ENCODE measurements around the gene TPP2.

The TPP2 gene

GRCh38 chr13:102599426-102600012, 2.7 kb downstream of the TPP2 start:
- in situ Hi-C loops (cut with MboI; ENCODE audit: low pct_unique_long_range_greater_than_20kb, low sequenced_read_pairs, unreplicated experiment) = loop anchor here (10.0 kb wide), 1 partner anchor 245 kb away; the partner anchor contains the start of gene ERCC5
- no peak for TF ChIP-seq CTCF (IDR thresholded peaks at IDR 0.05; ENCODE audit: extremely low read depth, insufficient read depth, missing control alignments)
- no peak for DNase-seq (ENCODE audit: low spot score)

GRCh38 chr13:102606537-102607309, 9.9 kb downstream of the TPP2 start:
- DNase-seq (ENCODE audit: low spot score) = no peak
- in situ Hi-C loops (cut with MboI; ENCODE audit: low pct_unique_long_range_greater_than_20kb, low sequenced_read_pairs, unreplicated experiment) = no loop called here
- TF ChIP-seq CTCF (IDR thresholded peaks at IDR 0.05; ENCODE audit: extremely low read depth, insufficient read depth, missing control alignments) = no peak

GRCh38 chr13:102608974-102609373, 12.2 kb downstream of the TPP2 start:
- no peak for TF ChIP-seq CTCF (IDR thresholded peaks at IDR 0.05; ENCODE audit: extremely low read depth, insufficient read depth, missing control alignments)
- no peak for DNase-seq (ENCODE audit: low spot score)
- in situ Hi-C loops (cut with MboI; ENCODE audit: low pct_unique_long_range_greater_than_20kb, low sequenced_read_pairs, unreplicated experiment) = no loop called here

DNA sequence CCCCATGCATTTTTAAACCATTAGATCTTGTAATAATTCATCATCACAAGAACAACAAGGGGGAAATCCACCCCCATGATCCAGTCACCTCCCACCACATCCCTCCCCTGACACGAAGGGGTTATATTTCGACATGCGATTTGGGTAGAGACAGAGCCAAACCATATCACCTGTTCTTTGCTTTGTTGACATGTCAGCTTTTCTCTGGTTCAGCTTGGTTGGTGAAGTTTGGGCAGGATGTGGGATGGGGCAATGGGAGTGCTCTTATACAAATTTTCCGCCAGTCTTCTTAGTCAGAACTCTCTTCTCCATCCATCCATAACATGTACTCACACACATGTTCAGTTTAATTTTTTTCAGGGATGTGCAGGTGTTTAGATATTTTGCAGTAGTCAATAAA, 12.9 kb downstream of the TPP2 start:
- in situ Hi-C loops (cut with MboI; ENCODE audit: low pct_unique_long_range_greater_than_20kb, low sequenced_read_pairs, unreplicated experiment) = no loop called here
- no peak for DNase-seq (ENCODE audit: low spot score)
- no peak for TF ChIP-seq CTCF (IDR thresholded peaks at IDR 0.05; ENCODE audit: extremely low read depth, insufficient read depth, missing control alignments)

DNA sequence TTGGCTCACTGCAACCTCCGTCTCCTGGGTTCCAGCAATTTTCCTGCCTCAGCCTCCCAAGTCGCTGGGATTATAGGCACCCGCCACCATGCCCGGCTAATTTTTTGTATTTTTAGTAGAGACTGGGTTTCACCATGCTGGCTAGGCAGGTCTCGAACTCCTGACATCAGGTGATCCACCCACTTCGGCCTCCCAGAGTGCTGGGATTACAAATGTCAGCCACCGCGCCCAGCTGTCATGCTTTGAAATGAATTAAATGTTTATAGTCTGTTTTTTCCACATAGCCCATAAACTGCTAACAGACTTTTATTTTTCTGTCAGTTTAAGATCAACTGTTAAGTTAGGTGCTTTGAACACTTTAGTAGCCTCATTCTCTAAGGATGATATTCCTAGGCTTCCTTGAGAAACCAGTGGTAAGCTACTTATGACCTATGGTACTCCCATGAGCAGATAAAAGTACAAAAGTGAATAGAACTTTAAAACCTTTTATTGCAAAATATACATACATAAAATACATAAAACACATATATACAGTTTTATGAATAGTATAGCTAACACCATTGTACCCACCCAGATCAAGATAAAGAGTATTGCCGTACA, 13.6 kb downstream of the TPP2 start:
- DNase-seq (ENCODE audit: low spot score) = no peak
- TF ChIP-seq CTCF (IDR thresholded peaks at IDR 0.05; ENCODE audit: extremely low read depth, insufficient read depth, missing control alignments) = no peak
- in situ Hi-C loops (cut with MboI; ENCODE audit: low pct_unique_long_range_greater_than_20kb, low sequenced_read_pairs, unreplicated experiment) = no loop called here

- in situ Hi-C loops (cut with MboI; ENCODE audit: low pct_unique_long_range_greater_than_20kb, low sequenced_read_pairs, unreplicated experiment) = no loop called here
- no peak for TF ChIP-seq CTCF (IDR thresholded peaks at IDR 0.05; ENCODE audit: extremely low read depth, insufficient read depth, missing control alignments)
- DNase-seq (ENCODE audit: low spot score) = no peak
Observed at GRCh38 chr13:102617697-102618350, 21.0 kb downstream of the TPP2 start.
